GM19468 (cell line): ENCODE data around the gene TMEM221.
A peak's percentile ranks its signal among the peaks of the same experiment; 100 is the strongest.

Experiments used
- ATAC-seq: cut with Tn5 transposase; IDR thresholded peaks from one replicate; pipeline ENCODE4 v1.9.1; 2021; ENCODE audit warnings: mild to moderate bottlenecking, moderate library complexity, moderate number of reproducible peaks; ENCODE audit not compliant: unreplicated experiment; ENCODE audit errors: extremely low read depth

Gene TMEM221

GRCh38 chr19:17448131-17448967 is at the start of gene TMEM221:
TSS of gene TMEM221 (minus strand) at chr19:17448668. CDS start at chr19:17448462, 206 bp downstream.
- no peak for ATAC-seq

- no peak for ATAC-seq
Measured at GRCh38 chr19:17497149-17497798, 48.8 kb upstream of the TMEM221 start.

GRCh38 chr19:17496337-17496997 is 48.0 kb upstream of the TMEM221 start:
- ATAC-seq: peak; percentile 58

- ATAC-seq: no peak
Measured at GRCh38 chr19:17495639-17496296, 47.3 kb upstream of the TMEM221 start.

GRCh38 chr19:17491287-17491686 is 42.8 kb upstream of the TMEM221 start:
- ATAC-seq: no peak

- ATAC-seq: no peak
Measured at GRCh38 chr19:17490411-17490810, 41.9 kb upstream of the TMEM221 start.

- ATAC-seq: no peak
Measured at GRCh38 chr19:17489392-17490030, 41.0 kb upstream of the TMEM221 start.

- ATAC-seq: no peak
Measured at GRCh38 chr19:17488593-17489391, 40.3 kb upstream of the TMEM221 start.

- ATAC-seq: no peak
Measured at GRCh38 chr19:17487284-17488121, 39.0 kb upstream of the TMEM221 start.

GRCh38 chr19:17486545-17487240 is 38.2 kb upstream of the TMEM221 start:
- no peak for ATAC-seq

GRCh38 chr19:17484520-17485185 is 36.2 kb upstream of the TMEM221 start:
- ATAC-seq: no peak

GRCh38 chr19:17483605-17484002 is 35.1 kb upstream of the TMEM221 start:
- ATAC-seq: no peak

GRCh38 chr19:17482877-17483604 is 34.6 kb upstream of the TMEM221 start:
- no peak for ATAC-seq

- ATAC-seq: no peak
Measured at GRCh38 chr19:17481986-17482385, 33.5 kb upstream of the TMEM221 start.

- no peak for ATAC-seq
Measured at GRCh38 chr19:17479325-17479791, 30.9 kb upstream of the TMEM221 start.

- ATAC-seq: no peak
Measured at GRCh38 chr19:17475541-17476115, 27.2 kb upstream of the TMEM221 start.
